T-helper 9 cell (primary cell): ENCODE results near the gene ZNF692.
"Not testable (repeated sequence)": the region's sequence is repeated elsewhere in the genome, so short reads cannot be mapped to it uniquely, and the experiment has no call there.

ENCODE experiments used
- DNase-seq: peaks from one replicate; pipeline ENCODE4 v3.0.0-alpha.2; 2020

The ZNF692 gene

DNA sequence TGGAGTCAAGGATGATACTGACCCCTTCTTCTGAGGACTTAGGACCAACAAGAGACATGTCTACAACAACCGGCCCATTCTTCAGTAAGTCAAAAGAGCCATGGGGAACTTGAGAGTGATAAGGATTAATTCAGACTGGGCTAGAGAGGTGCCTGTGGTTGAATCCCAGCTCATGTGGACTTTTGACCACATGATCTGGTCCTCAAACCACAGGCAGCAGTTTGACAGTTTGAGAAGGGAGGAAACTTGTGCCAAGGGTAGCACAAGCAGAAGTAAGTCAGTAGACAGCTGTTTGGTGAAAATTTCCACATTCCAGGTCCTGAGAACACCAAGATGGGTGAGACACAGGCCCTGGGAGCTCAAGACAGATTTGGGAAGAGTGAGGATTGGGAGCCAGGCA, 53.0 kb downstream of the ZNF692 start:
- DNase-seq: no peak

DNA sequence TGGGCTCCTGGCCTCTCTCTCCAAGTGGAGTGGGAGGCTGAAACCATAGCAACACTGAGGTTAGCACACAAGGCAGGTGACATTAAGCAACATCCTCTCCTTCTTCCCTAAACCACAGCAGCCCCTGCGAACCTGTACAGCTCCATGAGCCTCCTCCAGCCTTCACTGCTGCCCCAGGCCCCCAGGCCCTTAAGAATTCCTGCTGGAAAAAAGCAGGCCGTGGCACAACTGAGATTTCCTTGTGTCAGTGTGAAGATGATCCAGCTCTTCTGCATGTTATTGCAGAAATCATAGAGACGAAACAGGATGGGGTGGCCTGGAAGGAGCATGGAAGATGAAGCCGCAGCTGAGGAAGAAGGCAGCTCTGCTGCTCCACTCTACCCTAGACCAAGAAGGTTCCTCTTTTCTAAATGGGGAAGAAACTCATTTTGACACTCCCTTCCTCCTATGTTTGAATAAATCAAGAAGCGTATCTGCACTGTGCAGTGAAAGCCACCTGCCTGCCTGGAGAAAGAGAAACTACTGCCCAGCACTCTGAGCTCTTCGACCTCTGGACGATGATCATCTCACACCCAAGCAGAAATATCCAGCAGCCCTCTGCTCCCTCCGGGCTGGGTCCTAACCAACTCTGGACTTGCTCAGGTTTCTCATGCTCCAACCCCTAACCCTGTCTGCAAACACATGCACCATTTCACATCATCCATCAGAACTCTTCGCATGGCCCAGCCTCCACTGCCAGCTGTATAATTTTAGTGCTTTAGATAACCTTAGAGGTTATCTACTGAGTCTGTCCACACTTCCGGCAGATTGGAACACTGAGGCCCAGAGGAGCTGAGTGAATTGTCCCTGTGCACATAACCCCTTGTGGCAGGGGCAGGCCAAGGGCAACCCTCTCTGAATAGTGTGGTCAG, 53.9 kb downstream of the ZNF692 start:
- no peak for DNase-seq

DNA sequence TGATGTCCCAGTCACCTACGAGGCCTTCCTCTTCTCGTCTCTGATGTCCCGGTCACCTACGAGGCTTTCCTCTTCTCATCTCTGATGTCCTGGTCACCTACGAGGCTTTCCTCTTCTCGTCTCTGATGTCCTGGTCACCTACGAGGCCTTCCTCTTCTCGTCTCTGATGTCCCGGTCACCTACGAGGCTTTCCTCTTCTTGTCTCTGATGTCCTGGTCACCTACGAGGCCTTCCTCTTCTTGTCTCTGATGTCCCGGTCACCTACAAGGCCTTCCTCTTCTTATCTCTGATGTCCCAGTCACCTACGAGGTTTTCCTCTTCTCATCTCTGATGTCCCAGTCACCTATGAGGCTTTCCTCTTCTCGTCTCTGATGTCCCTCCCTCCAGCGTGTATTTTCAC, 55.4 kb downstream of the ZNF692 start:
- DNase-seq: not testable (repeated sequence)

DNA sequence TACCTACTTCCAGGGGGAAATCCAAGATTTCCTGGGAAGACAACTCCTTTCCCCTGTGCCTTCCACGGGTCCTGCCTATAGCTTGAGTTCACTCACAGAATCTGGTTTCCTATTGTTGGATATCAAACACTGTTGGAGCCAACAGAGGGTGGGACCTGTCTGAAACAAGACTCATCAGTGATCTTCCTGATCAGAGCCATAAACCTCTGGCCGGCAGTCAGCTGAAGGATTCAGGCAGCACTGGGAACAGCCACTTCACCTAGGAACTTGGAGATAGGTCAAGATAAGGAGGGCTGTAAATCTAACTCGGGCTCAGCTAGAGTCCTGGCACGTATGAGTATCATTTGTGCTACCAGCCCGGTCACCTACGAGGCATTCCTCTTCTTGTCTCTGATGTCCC, 56.4 kb downstream of the ZNF692 start:
- no peak for DNase-seq

DNA sequence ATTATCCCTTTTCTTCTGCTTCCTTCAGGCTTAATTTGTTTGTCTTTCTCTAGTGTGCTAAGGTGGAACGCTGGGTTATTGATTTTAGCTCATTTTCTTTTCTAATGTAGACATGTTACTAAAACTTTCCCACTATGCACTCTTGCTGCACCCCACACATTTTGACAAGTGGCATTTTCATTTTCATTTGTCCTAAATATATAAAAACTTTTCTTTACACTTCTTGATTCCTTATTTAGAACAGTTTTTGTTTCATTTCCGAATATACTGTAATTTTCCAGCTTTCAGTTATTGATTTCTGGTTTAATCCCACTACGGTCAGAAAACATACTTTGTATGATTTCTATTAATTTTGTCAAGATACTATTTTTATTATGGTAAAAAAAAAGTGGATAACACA, 58.4 kb downstream of the ZNF692 start:
- no peak for DNase-seq
